Upper lobe of left lung (tissue), 4 donors: ENCODE measurements around the gene LCP1.

ENCODE experiments used
- POLR2A ChIP-seq, 4 donors: fragments of 450-650 bp; IDR thresholded peaks; one replicate each; pipeline ENCODE4 v1.5.1; 2016 to 2017; ENCODE audit warnings: antibody characterized with exemption in 4 of 4, mild to moderate bottlenecking in 2 of 4
- TF ChIP-seq, protein P1 (sequence below), 6 experiments: fragments of 450-650 bp in 4 of 6; fragments of 200-600 bp in 2 of 6; sonication (generic) in 2 of 6; IDR thresholded peaks; one replicate each; pipeline ENCODE4 v1.5.1; 2016 to 2019; ENCODE audit warnings: antibody characterized with exemption in 6 of 6

- TF ChIP-seq POLR2A (IDR thresholded peaks at IDR 0.05): no peak
- TF ChIP-seq, protein P1, sequence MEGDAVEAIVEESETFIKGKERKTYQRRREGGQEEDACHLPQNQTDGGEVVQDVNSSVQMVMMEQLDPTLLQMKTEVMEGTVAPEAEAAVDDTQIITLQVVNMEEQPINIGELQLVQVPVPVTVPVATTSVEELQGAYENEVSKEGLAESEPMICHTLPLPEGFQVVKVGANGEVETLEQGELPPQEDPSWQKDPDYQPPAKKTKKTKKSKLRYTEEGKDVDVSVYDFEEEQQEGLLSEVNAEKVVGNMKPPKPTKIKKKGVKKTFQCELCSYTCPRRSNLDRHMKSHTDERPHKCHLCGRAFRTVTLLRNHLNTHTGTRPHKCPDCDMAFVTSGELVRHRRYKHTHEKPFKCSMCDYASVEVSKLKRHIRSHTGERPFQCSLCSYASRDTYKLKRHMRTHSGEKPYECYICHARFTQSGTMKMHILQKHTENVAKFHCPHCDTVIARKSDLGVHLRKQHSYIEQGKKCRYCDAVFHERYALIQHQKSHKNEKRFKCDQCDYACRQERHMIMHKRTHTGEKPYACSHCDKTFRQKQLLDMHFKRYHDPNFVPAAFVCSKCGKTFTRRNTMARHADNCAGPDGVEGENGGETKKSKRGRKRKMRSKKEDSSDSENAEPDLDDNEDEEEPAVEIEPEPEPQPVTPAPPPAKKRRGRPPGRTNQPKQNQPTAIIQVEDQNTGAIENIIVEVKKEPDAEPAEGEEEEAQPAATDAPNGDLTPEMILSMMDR (IDR thresholded peaks at IDR 0.05): no peak
Observed at GRCh38 chr13:46172531-46172991, 9.4 kb downstream of the LCP1 start.
